ENCODE measurements around the gene VPS4B.
A peak's percentile ranks its signal among the peaks of the same experiment; 100 is the strongest.
"Not testable (repeated sequence)": the region's sequence is repeated elsewhere in the genome, so short reads cannot be mapped to it uniquely, and the experiment has no call there.

VPS4B gene

DNA sequence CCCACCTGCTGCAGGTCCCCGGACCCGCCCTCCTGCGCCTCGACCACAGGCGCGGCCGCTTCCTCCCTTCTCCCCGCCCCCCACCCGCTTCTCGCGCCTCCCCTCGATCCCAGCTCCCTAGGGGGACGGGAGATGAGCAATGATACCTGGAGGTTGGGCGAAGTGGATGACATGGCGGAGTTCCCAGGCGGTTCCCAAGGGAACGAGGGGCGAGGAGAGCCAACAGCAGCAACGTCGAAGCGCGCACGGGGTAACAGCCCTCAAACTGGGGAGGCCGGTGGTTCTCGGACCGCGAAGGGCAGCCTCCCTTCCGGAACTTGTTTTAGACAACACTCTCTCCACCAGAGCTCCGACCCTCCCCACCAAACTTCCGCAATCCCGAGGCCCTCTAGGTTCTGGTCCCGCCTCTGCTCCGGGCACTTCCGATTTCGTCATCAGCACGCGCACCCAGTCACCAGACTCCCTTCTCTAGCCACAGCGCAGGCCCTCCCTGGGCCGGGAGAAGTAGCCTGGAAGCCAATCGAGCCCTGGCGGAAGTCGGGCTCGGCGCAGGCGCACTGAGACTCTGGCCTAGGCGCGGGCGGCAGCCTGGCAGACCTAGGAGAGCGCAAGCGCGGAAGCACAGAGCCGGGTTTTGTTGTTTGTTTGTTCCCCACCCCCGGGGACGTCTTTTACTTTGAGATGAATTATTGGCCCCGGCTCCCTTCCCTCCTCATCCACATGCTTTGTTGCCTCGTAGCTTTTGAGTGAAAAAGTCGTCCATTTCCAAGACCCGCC, at the start of gene VPS4B:
VPS4B (minus strand) TSS at position 390 of the 777 bp plus-strand sequence; CDS start at position 173, 217 bp downstream.
- DNase-seq = peak; percentile 100

DNA sequence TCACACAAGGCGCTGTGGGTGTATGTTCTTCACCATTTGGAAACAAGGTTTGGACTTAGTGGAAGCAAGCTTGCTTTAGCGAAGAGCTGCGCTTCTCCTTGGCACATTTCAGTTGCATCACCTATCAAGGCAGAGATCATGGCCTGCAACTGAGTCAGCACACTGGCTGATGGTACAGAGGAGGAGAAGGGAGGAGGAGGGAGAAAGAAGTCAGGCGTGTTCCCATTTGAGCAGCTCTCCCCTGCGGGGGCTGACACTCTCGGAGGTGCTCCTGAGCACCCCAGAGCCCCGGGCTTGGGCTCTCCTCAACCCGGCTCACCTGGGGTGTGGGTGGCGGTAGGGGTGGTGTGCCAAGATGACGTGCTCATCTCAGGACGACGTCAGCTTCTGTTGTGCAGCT, 48.5 kb upstream of the VPS4B start:
- no peak for DNase-seq

DNA sequence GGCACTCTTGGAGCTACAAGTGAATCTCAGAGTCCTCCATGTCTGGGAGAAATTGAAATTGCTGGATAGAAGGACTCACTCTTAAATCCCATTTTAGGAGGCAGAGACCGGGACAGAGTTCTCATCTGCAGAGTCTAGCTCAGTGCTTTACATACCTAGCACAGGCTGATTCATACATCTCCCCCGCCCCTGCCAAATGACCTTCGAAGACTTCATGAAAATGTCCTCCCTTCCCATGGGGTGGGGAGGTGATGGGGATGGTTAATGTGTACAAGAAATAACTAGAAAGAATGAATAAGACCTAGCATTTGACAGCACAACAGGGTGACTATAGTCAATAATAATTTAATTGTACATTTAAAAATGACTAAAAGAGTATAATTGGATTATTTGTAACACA, 46.3 kb upstream of the VPS4B start:
- DNase-seq = no peak

DNA sequence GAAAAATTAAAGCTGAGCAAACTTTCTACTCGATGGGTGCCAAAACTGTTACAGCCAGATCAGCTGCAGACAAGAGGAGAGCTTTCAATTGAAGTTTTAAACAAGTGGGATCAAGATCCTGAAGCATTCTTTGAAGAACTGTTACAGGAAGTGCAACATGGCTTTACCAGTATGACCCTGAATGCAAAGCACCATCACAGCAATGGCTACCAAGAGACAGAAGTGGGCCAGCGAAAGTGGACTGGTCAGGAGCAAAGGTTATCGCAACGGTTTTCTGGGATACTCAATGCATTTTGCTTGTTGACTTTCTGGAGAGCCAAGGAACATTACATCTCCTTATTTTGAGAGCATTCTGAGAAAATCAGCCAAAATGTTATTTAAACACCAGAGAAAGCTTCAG, 45.4 kb upstream of the VPS4B start:
- DNase-seq = no peak

DNA sequence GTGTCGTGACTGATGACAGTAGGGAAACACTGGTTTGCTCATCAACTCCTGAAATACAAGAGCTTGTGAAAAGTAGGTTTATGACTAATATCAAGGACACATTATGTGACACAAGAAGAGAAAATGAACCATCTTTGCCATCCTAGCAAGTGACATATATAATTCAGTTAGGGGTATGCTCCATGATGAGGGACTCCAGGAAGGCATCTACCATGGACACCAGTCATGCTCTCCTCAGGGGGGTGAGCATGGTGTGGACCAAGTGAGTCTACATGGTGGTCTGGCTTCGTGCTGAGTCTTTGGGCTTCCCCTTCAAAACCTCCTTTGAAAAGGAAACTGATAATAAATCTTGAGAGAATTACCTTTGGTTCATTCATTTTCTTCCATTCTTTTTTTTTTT, 42.8 kb upstream of the VPS4B start:
- DNase-seq = no peak

DNA sequence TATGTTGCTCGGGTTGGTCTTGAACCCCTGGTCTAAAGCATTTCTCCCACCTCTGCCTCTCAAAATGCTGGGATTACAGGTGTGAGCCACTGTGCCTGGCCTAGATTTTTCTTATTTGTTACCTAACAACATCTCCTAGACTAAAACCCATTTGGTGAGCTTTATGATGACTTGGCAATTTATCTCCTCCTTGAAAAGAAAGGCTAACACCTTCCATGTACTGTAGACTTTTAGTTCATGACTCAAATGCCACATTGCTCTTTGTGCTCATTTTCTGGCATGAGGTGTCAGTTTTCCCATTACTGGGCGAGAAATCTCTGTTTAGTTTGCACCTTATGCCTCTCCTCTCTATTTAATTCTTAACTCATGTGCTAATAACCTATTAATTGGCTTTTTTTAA, 42.2 kb upstream of the VPS4B start:
- DNase-seq = no peak

DNA sequence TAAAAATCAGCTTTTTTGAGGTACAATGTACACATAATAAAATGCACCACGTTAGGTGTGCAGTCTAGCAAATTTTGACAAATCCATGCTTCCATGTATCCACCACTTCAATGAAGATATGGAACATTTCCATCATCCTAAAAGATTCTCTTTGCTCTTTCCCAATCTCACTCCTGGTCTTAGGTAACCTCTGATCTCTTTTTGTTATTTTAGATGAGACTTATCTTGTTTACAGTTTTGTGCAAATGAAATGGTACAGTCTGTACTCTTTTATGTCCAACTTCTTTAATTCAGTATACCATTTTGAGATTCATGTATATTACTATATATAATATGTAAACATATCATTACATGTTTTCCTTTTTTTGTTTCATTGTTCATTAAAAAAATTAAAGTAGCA, 38.1 kb upstream of the VPS4B start:
- no peak for DNase-seq

DNA sequence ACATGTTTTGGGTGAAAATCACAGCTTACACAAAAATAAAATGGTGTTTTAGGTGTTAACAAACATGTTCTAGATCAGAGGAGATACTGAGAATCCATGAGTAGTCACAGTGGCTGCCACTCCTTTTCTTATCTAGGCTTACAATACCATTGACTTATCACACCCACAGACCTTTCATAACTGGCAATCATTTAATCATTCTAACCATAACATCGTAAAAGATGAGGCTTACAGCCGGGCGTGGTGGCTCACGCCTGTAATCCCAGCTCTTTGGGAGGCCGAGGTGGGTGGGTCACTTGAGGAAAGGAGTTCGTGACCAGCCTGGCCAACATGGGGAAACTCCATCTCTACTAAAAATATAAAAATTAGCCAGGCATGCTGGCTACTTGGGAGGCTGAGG, 35.7 kb upstream of the VPS4B start:
- no peak for DNase-seq

DNA sequence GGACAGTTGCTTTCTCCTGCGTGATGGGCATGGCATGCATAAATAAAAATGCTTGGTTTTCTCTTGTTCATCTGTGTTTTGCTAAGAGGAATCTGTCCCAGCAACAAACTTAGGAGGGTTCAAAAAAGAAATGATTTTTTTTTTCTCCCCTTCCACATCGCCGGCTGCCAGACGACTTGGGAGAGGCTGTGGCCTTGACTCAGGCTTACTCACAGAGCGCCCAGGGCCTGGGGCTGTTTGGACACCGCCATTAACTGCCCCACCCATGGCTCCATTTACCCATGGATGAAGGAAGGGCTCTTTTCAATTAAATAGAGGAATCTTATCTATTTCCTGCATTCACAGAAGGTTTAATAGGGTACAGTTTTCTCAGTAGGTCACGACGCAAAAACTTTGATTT, 32.2 kb upstream of the VPS4B start:
- no peak for DNase-seq

DNA sequence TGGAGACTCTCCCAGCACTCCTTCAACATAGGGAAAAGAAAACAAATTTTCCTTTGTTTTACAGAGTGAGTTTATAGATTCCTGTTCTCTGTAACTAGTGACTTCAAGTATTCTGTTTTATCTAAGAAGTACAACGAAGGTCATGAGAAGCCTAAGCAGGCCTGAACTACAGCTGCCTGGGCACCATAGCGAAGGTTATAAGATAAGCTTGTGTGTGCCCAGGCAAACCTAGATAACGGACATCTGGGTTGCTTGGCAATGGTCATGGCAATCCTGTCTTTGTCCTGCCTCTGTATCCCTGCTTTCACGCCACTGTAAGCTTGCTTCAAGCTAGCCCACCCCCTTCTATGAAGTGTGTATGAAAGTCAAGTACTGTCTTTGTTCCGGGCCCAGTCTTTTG, 30.5 kb upstream of the VPS4B start:
- DNase-seq = not testable (repeated sequence)

DNA sequence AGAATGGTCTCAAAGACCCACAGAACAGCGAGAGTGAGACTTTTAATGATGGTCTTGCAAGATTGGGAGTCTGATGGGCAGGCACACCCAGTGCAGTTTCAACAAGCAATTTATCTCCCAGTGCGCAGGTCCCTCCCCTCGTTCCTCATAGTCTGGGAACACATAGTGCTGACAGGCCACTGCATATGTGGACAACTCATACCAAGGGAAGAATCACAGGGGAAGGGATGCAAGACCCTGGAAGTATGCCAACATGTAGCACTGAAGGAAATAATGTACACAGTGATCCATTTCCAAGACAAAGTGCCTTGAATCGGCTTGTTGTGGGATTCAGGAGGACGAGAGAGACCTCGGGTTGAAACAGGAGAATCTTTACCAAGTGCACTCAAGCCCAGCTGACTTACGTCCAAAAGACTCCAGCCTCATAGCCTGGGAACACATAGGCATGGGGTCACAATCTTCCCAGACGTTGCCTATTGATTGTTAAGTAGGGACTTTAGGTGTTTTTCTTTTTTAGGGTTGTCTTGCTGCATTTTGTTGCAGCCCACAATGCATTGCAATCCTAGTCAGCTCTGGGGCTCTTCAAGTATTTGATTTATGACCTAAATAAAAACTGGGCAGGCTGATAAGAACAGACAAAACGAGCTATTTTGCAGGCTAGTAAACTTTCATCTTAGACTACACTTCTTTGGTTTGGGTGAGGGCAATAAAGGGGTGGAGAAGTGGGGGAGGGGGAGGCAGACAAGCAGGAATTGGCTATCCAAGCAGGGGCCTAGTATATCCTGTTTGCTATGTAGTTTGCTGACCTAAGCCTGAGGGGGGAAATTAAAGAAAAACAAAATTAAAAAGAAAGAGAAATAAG, 29.8 kb upstream of the VPS4B start:
- no peak for DNase-seq

DNA sequence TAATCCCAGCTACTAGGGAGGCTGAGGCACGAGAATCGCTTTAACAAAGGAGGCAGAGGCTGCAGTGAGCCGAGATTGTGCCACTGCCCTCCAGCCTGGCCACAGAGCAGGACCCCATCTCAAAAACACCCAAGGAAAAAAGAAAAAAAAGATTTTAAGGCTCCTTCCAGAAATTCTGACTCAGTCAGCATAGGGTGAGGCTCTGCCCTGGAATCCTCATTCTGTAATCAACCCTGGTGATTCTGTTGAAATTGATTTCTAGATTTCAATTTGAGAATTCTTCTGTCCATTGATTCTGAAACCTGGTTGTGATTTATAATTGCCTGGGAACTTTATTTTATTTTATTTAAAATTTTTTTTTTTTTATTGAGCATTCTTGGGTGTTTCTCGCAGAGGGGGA, 27.1 kb upstream of the VPS4B start:
- DNase-seq = no peak

DNA sequence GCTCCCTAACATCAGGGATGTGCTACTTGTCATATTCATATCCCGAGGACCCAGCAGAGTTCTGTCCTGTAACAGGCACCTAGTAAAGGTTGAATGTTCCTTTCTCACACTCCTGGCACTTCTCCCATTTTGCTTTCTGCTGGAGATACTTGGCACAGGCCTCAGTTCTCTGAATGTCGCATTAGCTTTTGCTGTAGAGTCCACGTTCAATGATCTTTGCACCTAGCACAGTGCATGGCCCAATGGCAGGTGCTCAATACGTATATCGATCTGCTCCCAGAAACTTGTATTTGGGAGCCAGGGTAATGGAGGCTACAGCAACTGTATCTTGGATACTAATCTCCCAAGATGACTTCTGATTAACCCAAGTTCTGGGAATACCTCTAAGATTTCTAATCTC, 24.8 kb upstream of the VPS4B start:
- DNase-seq = no peak

DNA sequence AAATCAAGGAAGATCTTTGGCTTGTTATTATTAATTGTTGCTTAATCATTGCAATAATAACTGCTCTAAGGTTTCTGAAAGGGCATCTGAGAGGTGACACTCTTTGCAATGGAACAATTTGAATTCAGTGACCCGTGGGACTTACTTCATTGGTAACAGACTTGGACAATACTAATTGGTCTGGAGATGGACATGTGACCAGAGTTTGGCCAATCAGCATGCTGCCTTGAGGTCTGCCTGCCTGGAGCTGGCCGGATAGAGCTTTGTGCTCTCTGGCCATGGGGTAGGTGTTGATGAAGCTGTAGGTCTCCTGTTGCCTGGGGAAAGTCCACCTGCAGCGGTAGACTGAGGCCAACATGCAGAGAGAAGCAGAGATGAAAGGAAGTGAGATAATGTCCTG, 24.0 kb upstream of the VPS4B start:
- no peak for DNase-seq

DNA sequence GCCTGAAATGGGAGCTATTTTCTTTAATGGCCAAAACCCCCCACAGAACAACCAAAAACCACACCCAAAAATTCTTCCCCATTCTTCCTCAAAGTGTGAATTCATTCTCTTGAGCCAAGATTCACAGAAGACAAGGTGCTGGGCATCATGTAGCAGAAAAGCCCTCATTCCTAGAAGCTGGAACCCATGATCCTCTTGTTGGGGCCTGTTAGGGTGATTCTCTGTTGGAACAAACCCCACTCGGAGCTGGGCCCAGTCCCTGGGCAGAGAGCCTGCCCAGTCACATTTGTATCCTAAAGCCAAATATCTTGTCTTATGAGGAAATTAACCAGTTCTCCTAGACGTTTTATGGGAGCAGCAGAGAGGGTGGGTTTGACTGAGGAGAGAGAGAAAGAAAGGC, 22.8 kb upstream of the VPS4B start:
- no peak for DNase-seq

DNA sequence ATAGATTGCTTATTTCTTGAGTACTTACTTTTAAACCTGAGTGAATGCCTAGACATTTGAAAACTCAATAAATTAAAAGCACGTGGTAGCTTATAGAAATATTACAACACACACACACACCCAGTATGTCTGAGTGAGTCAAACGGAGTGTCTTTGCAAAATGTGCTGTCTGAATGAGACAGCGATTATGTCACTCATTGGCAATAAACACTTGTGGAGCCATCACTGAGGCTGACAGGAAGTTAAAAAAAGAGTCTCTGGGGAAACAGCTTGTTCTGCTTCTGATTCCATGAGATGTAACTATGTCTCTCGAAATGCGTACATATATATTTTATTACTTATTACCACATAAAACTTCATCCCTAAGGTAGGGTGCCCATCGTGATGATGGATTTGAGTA, 22.3 kb upstream of the VPS4B start:
- DNase-seq = peak; percentile 44

DNA sequence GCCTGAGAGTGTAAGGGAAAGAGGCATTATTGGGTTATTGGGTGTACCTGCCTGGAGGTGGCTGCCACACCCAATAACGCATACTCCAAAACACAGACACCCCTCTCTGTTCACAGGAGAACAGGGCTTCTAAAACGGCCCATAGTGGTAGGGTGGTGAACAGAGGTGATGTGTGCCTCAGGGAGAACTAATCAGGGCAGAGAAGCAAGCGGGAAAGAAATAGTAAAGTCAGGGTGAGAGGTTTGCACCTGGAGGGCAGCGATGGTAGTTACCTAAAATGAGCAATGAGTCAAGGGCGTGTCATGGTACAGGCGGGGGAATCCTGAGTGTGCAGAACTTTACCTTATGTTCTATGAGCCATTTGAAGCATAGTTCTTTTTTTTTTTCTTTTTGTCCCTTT, 21.6 kb upstream of the VPS4B start:
- no peak for DNase-seq

DNA sequence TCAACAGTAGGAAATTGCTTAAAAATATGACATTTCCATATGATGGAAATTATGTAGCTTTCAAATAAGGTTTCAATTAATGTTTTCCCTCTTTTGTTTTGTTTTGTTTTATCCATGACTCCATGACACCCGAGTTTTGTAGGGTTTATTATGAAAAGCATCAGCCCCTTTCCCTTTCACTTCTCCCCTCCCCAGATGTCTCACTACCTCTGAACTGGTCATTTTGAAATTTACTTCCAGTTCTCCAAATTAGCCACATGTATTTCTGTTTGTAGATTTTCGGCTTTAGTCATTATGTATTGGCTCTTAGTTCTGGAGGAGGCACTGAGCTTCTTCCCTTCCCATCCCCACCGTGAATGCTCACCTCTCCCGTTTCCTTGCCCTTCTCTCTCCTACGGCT, 18.6 kb upstream of the VPS4B start:
- DNase-seq = no peak

DNA sequence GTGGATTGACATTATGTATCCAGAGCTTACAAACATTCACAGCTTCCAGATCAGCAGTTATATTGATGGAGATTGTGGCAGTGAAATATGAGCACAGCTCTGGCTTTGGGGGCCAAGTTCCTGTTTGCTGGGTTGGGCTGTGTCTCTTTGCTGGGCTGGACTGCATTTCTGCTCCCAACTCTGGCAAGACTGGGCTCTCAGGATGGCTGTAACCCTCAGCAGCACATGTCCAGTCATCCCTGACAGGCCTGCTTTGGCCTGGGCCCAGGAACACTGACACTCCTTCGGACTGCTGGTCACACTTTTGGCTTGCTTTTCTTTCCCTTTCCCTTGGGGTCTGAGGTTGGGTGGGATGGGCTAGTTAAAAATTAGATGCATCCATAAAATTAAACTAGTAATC, 17.9 kb upstream of the VPS4B start:
- DNase-seq = no peak

DNA sequence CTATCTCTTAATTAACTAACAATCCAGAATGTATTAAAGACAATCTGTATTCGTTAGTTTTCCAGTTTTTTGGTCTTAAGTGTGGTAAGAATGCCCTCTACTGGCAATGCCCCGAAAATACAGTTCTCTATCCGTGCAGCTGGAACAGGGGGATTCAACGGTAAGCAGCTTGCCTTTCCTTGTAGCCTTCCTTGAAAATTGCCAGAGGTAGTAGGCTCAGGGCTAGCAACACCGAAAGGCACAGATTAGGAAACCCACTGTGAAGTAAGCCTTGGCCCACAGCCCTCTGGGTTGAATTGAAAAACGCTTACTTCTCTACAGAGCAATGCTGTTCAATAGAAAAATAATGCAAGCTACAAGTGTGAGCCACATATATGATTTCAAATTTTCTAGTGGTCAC, 17.1 kb upstream of the VPS4B start:
- DNase-seq = peak; percentile 30

DNA sequence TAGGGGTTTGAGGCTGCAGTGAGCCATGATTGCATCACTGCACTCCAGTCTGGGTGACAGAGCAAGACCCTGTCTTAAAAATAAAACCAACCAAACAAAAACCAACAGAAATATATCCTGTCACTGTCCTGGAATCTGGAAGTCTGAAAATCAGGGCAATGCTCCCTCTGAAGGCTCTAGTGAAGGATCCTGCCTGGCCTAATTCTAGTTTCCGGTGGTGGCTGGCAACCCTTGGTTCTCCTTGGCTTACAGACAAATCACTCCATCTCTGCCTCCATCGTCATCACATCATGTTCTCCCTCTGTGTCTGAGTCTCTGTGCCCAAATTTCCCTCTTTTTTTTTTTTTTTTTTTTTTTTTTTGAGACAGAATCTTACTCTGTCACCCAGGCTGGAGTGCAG, 15.9 kb upstream of the VPS4B start:
- no peak for DNase-seq

DNA sequence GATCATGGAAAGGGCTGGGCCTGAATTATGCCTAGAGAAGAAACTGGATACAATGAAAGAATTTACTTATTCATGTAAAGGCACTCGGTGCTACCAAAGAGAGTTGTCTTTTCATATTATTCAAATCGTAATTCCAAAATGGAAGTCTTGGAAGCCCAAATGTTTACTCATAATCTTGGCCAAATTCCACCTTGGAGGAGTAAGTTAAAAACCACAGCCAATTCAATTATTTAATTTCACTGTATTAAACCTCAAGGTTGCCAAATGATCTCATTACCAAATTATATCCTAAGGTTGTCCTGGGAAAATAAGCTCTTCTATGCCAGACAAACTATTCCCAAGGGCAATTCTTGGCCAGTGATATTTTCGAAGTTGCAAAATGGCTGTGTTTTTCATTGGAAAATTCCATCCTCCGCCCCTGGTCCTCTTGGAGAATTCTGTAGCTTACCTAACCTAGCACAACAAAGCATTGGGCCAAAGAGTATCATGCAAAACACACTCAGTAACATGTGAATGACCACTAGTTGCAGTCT, 11.1 kb upstream of the VPS4B start:
- no peak for DNase-seq

DNA sequence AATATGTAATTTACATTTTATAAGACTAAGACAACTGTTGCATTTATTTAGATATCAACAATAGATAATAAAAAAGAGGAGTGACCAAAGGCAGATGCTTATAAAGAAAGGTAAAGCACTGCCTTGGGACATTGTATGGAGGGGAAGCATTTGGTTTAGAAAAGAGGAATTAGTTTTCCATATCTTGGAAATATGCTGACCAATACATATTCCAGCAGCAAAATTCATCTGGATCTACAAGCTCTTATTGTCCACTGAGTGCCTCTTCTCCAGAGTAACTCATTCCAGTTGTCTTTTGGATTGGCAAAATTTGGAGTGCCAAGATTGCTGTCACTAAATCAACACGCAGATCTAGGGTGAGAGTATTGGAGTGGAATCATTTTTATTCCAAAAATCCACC, 8.9 kb upstream of the VPS4B start:
- DNase-seq = no peak

DNA sequence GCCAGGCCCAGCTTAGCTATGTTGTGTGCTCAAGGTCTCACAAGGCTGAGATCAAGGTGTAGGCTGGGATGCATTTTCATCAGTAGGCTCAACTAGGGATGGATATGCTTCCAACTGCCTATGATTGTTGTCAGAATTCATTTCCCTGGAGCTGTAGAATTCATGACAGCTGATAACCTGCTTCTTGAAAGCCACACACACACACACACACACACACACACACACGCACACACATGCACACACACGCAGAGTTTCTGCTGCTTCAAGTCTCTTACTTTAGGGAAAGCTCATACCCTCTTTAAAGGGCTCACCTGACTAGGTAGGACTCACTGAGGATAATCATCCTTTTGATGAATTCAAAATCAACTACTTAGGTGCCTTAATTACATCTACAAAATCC, 8.2 kb upstream of the VPS4B start:
- no peak for DNase-seq

Data from CD4-positive, alpha-beta T cell treated with Interferon gamma for 1 hour (primary cell).